GM23338 (cell line): ENCODE measurements around the gene PBLD.

ENCODE experiments used
- ZNF331 ChIP-seq: fragments of 250-450 bp; sonication (Bioruptor Pico); IDR thresholded peaks from 2 replicates; pipeline ENCODE4 v1.5.0; 2020; ENCODE audit warnings: low read depth, mild to moderate bottlenecking, moderate library complexity
- TF ChIP-seq, protein P1 (sequence below), 2 experiments: fragments of 200-600 bp in 1 of 2; sonication (generic) in 1 of 2; conservative IDR thresholded peaks; 2 replicates each; pipeline versions ENCODE4 v1.5.1 to v1.6.1; 2016 to 2017; ENCODE audit warnings: antibody characterized with exemption in 2 of 2, low read depth in 2 of 2, mild to moderate bottlenecking in 2 of 2, moderate library complexity in 1 of 2

GRCh38 chr10:68271196-68271882 is 61.4 kb downstream of the PBLD start:
- TF ChIP-seq ZNF331 (CRISPR knock-in tag): no peak
- TF ChIP-seq, protein P1, sequence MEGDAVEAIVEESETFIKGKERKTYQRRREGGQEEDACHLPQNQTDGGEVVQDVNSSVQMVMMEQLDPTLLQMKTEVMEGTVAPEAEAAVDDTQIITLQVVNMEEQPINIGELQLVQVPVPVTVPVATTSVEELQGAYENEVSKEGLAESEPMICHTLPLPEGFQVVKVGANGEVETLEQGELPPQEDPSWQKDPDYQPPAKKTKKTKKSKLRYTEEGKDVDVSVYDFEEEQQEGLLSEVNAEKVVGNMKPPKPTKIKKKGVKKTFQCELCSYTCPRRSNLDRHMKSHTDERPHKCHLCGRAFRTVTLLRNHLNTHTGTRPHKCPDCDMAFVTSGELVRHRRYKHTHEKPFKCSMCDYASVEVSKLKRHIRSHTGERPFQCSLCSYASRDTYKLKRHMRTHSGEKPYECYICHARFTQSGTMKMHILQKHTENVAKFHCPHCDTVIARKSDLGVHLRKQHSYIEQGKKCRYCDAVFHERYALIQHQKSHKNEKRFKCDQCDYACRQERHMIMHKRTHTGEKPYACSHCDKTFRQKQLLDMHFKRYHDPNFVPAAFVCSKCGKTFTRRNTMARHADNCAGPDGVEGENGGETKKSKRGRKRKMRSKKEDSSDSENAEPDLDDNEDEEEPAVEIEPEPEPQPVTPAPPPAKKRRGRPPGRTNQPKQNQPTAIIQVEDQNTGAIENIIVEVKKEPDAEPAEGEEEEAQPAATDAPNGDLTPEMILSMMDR (conservative IDR thresholded peaks at IDR 0.05; ENCODE audit: low read depth in 2 of 2): no peak
